ENCODE results near the gene BGN.

DNA sequence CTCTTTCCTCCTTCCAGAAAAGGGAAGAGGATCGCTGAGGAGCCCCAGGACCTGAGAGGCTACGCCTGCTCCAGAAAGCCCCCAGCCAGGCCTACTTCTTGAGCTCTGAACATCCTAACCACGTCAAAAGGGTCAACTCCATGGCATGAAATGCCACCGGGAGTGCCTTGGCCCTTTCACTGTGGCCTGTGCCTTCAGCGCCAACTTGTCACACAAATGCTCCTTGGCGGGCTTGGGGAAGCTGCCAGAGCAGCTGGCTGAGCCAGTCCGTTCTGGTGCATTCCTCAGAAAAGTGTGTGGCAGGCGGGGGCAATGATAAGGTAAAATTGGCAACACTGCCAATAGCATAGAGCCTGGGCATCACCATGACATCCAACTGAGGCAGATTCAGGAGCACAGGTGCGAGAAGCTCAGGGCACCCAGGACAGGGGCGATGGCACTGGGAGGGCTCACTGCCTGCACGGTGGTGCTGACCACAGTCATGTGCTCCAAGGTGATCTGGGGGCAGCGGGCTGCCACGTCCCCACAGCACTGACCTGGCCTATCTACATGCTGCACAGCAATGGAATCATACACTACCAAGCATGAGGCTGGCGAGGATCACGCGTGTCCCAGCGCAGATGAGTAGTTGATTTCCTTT lies 36.8 kb upstream of the BGN start:
- TF ChIP-seq, protein P1, sequence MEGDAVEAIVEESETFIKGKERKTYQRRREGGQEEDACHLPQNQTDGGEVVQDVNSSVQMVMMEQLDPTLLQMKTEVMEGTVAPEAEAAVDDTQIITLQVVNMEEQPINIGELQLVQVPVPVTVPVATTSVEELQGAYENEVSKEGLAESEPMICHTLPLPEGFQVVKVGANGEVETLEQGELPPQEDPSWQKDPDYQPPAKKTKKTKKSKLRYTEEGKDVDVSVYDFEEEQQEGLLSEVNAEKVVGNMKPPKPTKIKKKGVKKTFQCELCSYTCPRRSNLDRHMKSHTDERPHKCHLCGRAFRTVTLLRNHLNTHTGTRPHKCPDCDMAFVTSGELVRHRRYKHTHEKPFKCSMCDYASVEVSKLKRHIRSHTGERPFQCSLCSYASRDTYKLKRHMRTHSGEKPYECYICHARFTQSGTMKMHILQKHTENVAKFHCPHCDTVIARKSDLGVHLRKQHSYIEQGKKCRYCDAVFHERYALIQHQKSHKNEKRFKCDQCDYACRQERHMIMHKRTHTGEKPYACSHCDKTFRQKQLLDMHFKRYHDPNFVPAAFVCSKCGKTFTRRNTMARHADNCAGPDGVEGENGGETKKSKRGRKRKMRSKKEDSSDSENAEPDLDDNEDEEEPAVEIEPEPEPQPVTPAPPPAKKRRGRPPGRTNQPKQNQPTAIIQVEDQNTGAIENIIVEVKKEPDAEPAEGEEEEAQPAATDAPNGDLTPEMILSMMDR (IDR thresholded peaks at IDR 0.05; ENCODE audit: insufficient read depth, low read depth, low read length), result no peak
- no peak for TF ChIP-seq EZH2 (IDR thresholded peaks at IDR 0.05; ENCODE audit: insufficient read depth, low read length)

All from astrocyte (in vitro differentiated cells and primary cell).